Subcutaneous adipose tissue (tissue), 4 donors: ENCODE measurements around the gene LRRC34. TPM values are rescaled to one million over a fixed set of nuclear protein-coding genes. Genes with fewer than 3 reads are reported as not detected.

Experiments used
- total RNA-seq, 4 donors: library from RNA; depleted of rRNA; stranded (reverse); fragments of >200 nt; gene quantifications; one replicate each; pipeline ENCODE4 v1.1.0, GENCODE V29; 2016
- TF ChIP-seq, protein P1 (sequence below): fragments of 450-650 bp; IDR thresholded peaks from one replicate; pipeline ENCODE4 v1.5.1; 2016; ENCODE audit warnings: low read depth, mild to moderate bottlenecking, control low read depth, antibody characterized with exemption, moderate library complexity

LRRC34 gene
- total RNA-seq, 4 donors from 2014 or later = 4.2 to 13.2 (median 7.7) TPM

DNA sequence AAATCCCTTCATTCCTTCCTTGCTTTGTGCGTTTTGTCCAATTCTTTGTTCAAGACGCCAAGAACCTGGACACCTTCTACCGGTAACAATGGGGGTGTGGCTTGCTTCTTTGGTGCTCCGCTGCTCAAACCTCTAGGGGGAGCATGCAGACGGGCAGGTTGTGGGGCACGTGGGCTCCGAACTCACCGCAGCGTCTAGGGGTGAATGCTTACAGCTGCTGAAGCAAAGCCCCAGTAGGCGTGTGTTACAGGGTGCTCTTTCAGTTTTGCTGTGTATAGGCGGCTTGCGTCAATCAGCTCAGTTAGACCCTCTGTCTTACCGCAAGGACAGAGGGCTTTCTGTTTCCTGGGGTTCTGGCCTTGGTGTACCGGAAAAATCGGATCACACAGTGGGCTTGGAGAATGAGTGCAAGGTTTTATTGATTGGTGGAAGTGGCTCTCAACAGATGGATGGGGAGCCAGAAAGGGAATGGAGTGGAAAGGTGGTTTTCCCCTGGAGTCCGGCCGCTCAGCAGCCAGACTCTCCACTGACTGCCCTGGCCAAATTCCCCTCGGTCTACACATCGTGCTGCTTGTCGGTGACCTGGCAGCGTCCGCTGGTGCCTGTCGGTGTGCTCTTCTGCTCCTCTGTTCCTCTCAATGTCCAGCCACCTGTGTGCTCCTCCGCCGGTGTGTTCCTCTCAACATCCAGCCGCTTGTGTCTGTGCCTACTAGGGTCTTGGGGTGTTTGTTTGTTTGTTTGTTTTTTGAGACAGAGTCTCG, 1.2 kb upstream of the LRRC34 start:
- TF ChIP-seq, protein P1, sequence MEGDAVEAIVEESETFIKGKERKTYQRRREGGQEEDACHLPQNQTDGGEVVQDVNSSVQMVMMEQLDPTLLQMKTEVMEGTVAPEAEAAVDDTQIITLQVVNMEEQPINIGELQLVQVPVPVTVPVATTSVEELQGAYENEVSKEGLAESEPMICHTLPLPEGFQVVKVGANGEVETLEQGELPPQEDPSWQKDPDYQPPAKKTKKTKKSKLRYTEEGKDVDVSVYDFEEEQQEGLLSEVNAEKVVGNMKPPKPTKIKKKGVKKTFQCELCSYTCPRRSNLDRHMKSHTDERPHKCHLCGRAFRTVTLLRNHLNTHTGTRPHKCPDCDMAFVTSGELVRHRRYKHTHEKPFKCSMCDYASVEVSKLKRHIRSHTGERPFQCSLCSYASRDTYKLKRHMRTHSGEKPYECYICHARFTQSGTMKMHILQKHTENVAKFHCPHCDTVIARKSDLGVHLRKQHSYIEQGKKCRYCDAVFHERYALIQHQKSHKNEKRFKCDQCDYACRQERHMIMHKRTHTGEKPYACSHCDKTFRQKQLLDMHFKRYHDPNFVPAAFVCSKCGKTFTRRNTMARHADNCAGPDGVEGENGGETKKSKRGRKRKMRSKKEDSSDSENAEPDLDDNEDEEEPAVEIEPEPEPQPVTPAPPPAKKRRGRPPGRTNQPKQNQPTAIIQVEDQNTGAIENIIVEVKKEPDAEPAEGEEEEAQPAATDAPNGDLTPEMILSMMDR = no peak

DNA sequence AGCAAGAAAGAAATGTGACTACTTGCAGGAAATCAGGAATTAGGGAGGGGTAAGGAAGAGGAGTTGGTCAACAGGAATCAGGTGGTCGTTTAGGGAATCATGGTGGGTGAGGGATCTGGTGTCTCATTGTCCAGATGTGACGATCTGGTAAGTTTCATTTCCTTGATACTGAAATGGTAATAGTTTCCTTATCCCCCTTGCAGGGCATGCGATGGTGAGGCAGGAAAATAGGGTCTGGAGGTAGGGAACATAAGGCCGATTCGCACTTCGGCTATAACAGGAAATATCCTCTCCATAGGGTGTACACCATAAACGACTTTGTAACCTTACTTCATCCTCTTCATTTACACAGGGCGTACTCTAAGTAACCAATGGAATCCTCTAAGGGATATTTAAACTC, 574 bp upstream of the LRRC34 start:
- TF ChIP-seq, protein P1 = no peak

DNA sequence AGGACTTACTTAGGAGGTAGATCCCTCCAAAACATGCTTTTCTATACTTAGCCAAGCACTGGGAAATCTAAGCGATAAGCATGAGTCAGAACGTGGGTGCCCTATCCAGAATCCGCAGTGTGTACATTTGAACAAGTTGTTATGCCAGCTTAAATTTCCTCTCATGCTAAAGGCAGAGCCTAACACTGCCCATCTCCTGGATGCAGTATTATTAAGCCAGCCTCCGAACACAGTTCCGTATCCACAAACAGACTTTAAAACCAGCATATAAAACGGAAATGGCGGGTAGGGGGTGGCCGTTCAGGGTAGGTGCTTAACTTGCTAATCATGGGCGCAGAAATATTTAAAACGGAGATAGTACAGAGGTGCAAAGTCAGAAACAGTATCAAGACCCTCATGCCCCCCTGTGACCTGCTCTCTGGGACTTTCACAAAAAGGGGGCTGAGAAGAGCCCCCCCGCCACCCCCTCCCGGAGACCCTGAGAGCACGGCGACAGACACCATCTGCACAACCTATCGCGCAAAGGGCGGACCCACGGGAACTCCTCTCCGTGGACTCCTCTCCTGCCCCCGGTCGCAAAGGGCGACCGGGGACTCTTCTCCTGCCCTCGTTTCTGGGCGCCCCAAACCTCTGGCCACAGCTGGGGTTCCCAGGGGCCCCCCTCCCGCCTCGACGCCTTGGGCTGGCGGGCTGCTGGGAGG, 923 bp downstream of the LRRC34 start:
- TF ChIP-seq, protein P1 = no peak

DNA sequence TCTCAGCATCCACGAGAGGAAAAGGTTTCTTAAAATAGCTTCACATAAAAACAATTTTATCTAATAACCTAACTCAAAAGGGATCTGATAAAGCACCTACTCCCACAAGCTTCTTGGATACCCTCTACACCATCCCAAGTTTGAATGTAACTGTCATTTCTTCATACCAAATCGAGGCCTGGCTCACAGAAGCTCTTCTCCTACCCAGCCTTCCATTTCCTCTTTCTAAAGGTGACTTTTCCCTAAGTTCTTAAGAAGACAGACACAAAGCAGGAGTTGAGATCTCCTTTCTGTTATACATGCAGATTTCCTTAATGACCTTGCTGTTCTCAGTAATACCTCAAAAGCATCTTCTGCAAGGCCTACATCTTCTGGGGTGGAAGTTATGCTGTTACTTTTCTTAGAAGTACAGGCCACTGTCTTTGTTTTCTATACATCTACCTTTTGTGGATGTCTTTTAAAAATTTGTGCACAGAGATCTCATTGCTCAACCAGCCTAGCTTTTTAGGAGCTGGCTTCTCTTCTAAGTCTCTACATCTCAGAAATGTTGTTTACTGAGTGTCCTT, 3.4 kb downstream of the LRRC34 start:
- TF ChIP-seq, protein P1 = no peak

DNA sequence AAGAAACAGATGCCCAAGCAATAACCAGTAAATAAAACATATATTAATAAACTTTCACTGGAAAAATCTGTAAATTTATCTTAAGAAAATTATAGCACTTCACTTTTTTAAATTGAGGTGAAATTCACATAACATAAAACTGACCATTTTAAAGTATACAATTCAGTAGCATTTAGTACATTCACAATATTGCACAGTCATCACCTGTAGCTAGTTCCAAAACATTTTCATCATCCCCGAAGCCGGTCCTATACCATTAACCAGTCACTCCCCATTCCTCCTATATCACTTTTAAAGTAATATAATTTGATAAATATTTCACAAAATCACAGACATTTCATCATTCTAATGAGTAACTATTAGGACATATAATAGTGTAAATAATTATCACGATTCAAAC, 8.0 kb downstream of the LRRC34 start:
- TF ChIP-seq, protein P1 = no peak

DNA sequence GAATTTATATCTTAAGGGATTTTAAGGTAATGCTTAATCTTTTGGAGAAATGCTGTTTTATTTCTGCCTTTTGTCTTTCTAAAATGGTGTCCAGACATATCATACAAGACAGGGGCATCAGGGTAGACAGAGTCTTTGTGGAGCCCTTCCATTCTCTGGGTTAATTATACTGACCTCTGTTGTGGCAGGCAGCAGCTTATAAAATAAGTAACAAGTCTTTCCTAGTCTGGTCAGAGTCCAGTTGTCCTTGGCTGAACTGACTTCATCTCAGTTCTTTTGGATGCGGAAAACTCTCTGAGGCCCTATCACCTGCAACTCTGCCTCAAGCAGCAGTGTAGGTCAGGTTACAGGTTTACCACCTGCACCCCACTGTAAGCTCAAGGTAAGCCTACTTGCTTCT, 20.3 kb downstream of the LRRC34 start:
- TF ChIP-seq, protein P1 = no peak
